EL (cell line): ENCODE results near the gene ALG12.

Experiments
- DNase-seq: peaks from one replicate; pipeline ENCODE4 v3.0.0-alpha.2; 2016

ALG12 gene

DNA sequence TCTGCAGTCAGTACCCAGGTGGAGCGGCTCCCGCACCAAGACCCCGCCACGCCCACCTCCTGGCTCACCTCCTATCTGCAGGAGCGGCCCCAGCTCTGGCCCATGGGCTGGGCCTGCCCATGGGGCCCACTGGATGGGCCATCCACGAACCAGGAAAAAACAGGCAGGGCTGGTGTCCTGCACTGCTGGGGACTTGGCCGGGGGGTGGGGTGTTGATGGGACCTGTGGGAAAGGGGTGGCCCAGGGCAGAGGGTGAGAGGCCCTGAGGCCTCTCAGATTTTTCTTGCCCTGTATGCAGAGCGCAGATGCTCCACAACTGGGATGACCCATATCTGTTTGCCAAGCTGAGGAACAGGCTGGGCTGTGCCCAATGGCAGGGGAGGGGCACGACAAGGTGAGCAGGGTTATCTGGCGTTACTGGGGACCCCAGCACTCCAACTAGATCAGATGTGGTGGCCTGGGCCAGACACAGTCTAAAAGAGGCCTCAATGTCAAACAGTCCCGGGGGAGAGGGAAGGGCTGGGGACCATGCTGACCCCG lies 39.7 kb upstream of the ALG12 start:
- DNase-seq = no peak

DNA sequence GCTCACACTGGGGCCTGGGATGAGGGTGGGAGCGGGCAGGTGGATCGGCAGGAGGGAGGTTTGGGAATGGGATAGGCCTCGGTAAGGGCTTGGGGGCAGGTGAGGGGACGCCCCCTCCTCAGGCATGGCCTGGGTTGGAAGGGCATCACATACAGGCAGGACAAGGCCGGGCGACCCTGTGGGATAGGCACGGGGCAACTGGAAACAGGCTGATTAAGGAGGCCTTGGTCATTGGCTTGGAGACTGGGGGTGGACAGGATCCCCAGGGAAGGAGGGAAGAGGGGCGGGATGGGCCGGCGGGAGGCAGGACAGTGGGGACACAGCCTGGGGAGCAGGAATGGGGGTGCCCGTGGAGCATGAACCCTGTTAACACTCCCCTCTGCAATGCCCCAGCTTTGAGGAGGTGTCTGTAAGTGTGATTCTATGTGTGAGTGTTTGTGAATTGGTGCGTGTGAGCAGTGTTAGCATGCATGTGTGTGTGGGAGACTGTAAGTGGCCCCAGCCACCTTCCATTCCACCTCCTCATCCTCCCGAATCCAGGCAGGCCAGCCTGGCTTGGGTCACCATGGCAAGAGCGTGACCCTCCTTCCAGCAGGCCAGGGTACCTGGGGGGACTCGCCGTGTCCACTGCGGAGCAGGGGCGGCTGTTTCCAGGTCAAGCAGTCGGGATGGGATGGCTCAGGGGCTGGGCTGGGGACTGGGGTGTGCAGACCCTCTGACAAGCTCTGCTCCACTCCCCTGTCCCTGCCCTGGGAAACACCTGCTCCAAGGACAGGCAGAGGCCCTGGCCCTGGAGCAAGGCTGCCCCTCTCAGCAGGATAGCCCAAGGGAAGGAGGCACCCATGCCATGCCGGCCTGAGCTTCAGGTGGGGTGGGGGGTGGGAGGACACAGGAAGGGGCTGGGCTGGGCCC lies 38.9 kb upstream of the ALG12 start:
- no peak for DNase-seq

- DNase-seq = no peak
These were observed 38.2 kb upstream of the ALG12 start for GRCh38 chr22:49956418-49956770.

GRCh38 chr22:49955581-49956417 lies 37.6 kb upstream of the ALG12 start:
- no peak for DNase-seq

- no peak for DNase-seq
These were observed 36.8 kb upstream of the ALG12 start for GRCh38 chr22:49954991-49955580.

- no peak for DNase-seq
These were observed 36.1 kb upstream of the ALG12 start for GRCh38 chr22:49954354-49954753.

GRCh38 chr22:49953680-49954344 lies 35.6 kb upstream of the ALG12 start:
- DNase-seq = no peak

GRCh38 chr22:49953027-49953679 lies 34.9 kb upstream of the ALG12 start:
- no peak for DNase-seq

- DNase-seq = peak; percentile 91
These were observed 34.0 kb upstream of the ALG12 start for GRCh38 chr22:49951986-49952896.

GRCh38 chr22:49951678-49951985 lies 33.4 kb upstream of the ALG12 start:
- no peak for DNase-seq

DNA sequence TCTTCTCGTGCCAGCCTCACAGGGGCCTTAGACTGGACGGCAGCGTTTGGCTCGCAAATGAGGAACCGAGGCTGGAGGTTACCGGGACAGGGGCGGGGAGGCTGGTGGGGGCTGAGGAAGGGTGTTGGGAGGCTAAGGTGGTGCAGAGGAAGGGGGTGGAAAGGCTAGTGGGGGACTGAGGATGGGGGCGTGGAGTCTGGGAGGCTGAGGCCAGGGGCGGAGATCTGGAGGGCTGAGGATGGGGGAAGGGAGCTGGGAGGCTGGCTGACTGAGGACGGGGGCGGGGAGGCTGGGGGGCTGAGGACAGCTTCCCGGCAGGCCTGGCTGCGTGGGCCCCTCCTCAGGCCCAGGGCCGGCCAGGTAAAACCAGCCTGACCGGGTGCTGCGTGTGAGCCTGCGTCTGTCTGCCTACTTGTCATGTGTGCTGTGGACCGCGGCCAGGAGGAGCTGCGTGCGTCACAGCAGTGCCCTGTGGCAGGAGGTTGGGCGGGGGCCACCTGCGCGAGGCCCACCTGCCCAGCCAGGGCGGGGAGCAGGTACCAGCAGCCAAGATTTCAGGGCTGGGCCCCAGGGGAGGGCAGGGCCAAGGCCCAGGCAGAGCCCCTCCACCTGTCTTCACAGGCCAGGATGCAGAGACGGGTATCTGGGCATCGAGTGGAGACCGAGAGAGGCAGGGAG lies 32.9 kb upstream of the ALG12 start:
- DNase-seq = no peak

DNA sequence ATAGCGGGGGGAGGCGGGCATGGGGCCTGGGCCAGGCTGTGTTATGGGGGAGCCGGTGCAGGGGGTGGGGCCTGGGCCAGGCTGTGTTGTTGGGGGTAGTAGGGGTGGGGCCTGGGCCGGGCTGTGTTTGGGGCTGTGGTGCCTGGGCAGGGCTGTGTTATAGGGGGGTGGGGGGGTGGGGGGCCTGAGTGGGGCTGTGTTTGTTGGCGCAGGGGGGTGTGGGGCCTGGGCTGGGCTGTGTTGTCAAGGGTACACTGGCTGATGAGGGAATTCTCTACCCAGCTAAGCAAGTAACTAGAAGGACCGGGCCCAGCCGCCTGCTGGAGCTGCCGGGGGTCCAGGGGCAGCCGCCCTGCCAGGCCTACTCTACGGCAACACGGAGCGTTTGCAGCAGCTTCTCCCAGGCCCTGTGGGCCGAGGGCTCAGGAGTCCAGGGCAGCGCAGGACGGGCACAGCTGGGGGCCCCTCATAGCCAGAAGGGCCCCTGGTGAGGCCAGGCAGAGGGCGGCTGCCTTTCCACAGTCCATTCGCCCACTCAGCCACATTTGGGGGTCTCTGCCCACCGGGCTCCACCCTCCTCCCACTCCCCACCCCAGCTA lies 32.3 kb upstream of the ALG12 start:
- DNase-seq = no peak

- no peak for DNase-seq
These were observed 31.7 kb upstream of the ALG12 start for GRCh38 chr22:49949914-49950292.

- DNase-seq = no peak
These were observed 31.0 kb upstream of the ALG12 start for GRCh38 chr22:49948958-49949913.

DNA sequence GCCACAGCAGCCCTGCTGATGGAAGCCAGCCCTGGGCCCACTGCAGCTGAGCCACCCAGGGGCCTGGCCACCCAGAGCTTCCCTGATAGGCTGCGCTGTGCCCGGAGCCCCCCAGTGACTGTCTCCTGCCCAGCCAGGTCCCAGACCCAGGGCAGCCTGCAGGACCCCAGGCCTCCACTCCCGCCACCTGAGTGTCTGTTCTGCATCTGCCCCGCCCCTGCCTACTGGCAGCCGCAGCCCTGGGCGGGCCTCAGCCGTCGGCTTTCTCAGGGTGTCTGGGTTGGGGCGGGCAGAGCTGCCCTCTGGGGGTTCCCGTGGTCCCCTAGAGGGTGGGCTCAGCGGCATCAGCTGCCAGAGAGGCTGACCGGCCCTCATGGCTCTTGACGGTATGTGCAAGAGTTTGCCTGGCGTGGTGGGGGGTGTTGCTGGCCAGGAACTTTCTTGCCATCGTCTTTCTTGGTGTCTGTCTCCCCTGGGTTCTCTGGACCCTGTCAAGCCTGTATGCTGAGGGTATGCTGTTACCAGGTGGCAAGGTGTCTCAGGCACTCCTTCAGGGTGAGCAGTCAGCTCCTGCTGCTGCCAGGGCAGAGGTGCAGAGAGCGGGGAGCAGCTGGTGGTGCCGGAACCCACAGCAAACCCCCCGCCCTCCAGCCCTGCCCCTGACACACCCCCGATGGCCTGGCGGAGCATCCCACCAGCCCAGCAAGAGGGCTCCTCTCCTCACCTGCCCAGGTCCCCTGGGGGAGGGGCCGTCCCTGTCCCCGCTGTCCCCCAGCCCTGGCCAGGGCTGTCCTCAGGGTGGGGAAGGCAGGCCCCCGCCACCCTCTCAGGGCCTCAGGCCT lies 30.1 kb upstream of the ALG12 start:
- DNase-seq = no peak

GRCh38 chr22:49947296-49947622 lies 29.0 kb upstream of the ALG12 start:
- no peak for DNase-seq

- no peak for DNase-seq
These were observed 28.5 kb upstream of the ALG12 start for GRCh38 chr22:49946612-49947295.
